GM18868 (cell line): ENCODE measurements around the gene SLC45A1.

Experiments used
- ATAC-seq: cut with Tn5 transposase; IDR thresholded peaks from one replicate; pipeline ENCODE4 v1.9.1; 2021; ENCODE audit warnings: mild to moderate bottlenecking, moderate library complexity; ENCODE audit not compliant: unreplicated experiment

SLC45A1 gene

GRCh38 chr1:8307628-8308027 is 10.3 kb upstream of the SLC45A1 start:
- ATAC-seq = no peak

GRCh38 chr1:8311068-8311718 is 6.7 kb upstream of the SLC45A1 start:
- ATAC-seq = no peak

GRCh38 chr1:8312235-8313218 is 5.4 kb upstream of the SLC45A1 start:
- ATAC-seq = no peak

GRCh38 chr1:8313231-8313630 is 4.7 kb upstream of the SLC45A1 start:
- ATAC-seq = no peak

GRCh38 chr1:8314346-8315280 is 3.3 kb upstream of the SLC45A1 start:
- no peak for ATAC-seq

GRCh38 chr1:8315573-8316475 is 2.1 kb upstream of the SLC45A1 start:
- no peak for ATAC-seq

GRCh38 chr1:8318436-8318835 is 522 bp downstream of the SLC45A1 start:
- no peak for ATAC-seq

- ATAC-seq = no peak
These were observed 3.7 kb downstream of the SLC45A1 start for GRCh38 chr1:8321612-8322011.

GRCh38 chr1:8323706-8324105 is 5.8 kb downstream of the SLC45A1 start:
- no peak for ATAC-seq

- ATAC-seq = no peak
These were observed 6.4 kb downstream of the SLC45A1 start for GRCh38 chr1:8324176-8324810.

- ATAC-seq = no peak
These were observed 7.9 kb downstream of the SLC45A1 start for GRCh38 chr1:8325771-8326170.

- no peak for ATAC-seq
These were observed 8.4 kb downstream of the SLC45A1 start for GRCh38 chr1:8326265-8326664.

GRCh38 chr1:8328271-8328670 is 10.4 kb downstream of the SLC45A1 start:
- no peak for ATAC-seq

GRCh38 chr1:8329439-8329838 is 11.5 kb downstream of the SLC45A1 start:
- ATAC-seq = no peak

- ATAC-seq = no peak
These were observed 11.9 kb downstream of the SLC45A1 start for GRCh38 chr1:8329858-8330257.

GRCh38 chr1:8330271-8331125 is 12.6 kb downstream of the SLC45A1 start:
- ATAC-seq = no peak

GRCh38 chr1:8332806-8333205 is 14.9 kb downstream of the SLC45A1 start:
- no peak for ATAC-seq

GRCh38 chr1:8333246-8333987 is 15.5 kb downstream of the SLC45A1 start:
- no peak for ATAC-seq
